Measurements from ENCODE around the gene ZNF253.

DNA sequence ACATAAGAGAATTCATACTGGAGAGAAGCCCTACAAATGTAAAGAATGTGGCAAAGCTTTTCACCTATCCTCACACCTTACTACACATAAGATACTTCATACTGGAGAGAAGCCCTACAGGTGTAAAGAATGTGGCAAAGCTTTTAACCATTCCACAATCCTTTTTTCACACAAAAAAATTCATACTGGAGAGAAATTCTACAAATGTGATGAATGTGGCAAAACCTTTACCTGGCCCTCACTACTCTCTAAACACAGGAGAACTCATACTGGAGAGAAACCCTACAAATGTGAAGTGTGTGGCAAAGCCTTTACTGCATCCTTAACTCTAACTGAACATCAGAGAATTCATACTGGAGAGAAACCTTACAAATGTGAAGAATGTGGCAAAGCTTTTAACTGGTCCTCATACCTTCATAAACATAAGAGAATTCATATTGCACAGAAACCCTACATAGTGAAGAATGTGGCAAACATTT, 30.1 kb upstream of the ZNF253 start:
- TF ChIP-seq, protein P1, sequence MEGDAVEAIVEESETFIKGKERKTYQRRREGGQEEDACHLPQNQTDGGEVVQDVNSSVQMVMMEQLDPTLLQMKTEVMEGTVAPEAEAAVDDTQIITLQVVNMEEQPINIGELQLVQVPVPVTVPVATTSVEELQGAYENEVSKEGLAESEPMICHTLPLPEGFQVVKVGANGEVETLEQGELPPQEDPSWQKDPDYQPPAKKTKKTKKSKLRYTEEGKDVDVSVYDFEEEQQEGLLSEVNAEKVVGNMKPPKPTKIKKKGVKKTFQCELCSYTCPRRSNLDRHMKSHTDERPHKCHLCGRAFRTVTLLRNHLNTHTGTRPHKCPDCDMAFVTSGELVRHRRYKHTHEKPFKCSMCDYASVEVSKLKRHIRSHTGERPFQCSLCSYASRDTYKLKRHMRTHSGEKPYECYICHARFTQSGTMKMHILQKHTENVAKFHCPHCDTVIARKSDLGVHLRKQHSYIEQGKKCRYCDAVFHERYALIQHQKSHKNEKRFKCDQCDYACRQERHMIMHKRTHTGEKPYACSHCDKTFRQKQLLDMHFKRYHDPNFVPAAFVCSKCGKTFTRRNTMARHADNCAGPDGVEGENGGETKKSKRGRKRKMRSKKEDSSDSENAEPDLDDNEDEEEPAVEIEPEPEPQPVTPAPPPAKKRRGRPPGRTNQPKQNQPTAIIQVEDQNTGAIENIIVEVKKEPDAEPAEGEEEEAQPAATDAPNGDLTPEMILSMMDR (IDR thresholded peaks at IDR 0.05), result no peak
- no peak for TF ChIP-seq POLR2A (IDR thresholded peaks at IDR 0.05)
